CD4-positive, alpha-beta T cell treated with Interleukin-10 for 1 hour (primary cell): Measurements from ENCODE around the gene MALRD1.
"Not testable (repeated sequence)": the region's sequence is repeated elsewhere in the genome, so short reads cannot be mapped to it uniquely, and the experiment has no call there.

Source experiments
- DNase-seq: peaks from one replicate; pipeline ENCODE4 v3.0.0-alpha.2; 2020

MALRD1 gene

DNA sequence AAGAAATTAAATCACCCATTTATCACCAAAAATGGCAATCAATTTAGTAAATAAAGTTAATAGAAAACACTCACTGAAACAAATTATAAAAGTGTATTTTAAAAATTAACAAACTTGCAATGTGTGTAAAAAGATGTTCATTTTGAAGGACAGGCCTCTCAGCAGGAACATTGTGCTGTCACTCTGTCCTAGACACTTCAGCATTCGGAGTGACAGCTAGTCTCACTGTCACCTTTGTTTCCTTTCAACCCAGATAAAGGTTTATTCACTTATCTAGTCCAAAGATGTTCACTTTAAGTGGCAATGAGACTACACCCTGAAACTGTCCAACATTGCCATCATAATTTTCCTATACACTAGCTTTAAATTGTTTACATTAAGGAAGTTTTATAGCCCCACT lies 675.7 kb downstream of the MALRD1 start:
- no peak for DNase-seq

DNA sequence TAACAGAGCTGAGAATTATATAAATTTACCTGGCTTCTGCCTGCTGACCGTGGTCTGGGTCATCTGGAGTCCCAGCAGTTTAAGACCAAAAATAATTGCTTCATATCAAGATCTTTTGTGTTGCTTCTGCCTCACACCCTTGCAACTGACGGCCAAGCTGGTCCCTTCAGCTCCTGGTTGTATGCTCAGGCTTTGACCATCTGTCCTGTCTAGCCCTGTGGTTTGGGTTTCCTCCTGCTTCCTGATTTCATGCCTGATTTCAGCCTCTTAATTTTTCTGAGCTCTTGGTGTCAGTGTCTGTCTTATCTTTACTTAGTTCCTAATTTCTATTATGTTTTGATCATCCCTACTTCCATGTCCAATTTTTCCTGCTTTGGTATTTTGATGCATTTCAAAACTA lies 679.8 kb downstream of the MALRD1 start:
- no peak for DNase-seq

GRCh38 chr10:19728964-19729363 lies 680.4 kb downstream of the MALRD1 start:
- no peak for DNase-seq

GRCh38 chr10:19730167-19730906 lies 681.7 kb downstream of the MALRD1 start:
- DNase-seq, result no peak

- no peak for DNase-seq
Measured at GRCh38 chr10:19730907-19731217, 682.3 kb downstream of the MALRD1 start.

DNA sequence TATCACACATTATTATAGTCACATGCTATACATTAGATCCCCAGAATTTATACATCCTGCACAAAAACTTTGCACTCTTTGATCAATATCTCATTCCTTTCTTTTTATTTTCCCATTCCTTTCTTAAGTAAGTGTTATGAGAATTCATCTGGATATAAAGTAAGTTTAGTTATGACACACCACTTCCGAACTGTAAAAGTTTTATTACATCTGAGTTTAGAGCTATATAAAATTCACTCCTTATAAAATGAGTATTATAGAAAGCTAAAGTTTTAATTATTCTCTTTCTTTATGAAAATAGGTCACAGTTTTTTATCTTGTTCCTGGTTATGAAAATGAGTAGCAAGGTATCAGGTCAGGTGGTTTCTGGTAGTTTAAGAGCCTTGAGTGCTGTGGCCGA lies 683.0 kb downstream of the MALRD1 start:
- DNase-seq, result no peak

DNA sequence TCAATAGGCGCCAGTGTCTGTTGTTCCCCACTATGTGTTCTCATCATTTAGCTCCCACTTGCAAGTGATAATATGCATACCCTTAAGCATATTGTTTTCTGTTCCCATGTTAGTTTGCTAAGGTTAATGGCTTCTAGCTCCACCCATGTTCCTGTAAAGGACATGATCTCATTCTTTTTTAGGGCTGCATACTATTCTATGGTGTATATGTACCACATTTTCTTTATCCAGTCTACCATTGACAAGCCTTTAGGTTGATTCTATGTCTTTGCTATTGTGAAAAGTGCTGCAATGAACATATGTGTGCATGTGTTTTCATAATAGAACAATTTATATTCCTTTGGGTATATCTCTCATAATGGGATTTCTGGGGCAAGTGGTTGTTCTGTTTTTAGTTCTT lies 689.8 kb downstream of the MALRD1 start:
- DNase-seq, result no peak

GRCh38 chr10:19739232-19739631 lies 690.6 kb downstream of the MALRD1 start:
- DNase-seq, result not testable (repeated sequence)

DNA sequence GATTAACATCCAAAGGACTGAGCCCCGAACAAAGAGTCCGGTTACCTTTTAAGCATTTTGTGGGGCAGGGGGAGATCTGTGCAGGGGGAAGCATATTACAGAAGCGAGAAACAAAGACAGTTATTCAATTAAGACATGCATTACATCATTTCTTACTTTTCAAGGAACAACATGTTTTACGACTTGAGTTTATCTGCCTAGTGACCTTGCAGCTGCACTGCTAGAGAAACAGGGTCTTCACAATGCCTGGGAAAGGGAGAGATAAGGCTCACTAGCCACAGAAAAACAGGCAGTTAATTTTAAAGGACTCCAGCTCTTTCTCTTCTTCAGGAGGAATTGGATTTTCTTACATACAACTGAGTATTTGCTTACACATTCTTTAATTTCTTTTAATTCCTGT lies 693.5 kb downstream of the MALRD1 start:
- not testable (repeated sequence) for DNase-seq

DNA sequence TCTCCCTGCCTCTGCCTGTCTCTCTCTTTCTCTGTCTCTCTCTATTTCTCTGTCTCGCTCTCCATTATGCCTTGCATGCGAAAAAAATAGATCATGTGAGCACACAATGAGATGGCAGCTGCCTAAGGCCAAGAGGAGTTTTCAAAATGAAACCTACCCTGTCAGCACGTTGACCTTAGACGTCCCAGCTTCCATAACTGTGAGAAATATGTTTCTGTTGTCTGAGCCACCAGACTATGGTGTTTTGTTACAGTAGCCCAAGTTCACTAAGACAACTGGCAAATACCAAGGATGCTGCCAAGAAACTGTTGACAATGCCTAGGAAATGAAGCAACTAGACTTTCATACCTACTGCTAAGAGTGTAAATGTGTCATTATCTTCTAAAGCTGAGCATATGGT lies 697.1 kb downstream of the MALRD1 start:
- no peak for DNase-seq

GRCh38 chr10:19749185-19749729 lies 700.7 kb downstream of the MALRD1 start:
- no peak for DNase-seq

GRCh38 chr10:19750972-19751371 lies 702.4 kb downstream of the MALRD1 start:
- DNase-seq, result no peak

DNA sequence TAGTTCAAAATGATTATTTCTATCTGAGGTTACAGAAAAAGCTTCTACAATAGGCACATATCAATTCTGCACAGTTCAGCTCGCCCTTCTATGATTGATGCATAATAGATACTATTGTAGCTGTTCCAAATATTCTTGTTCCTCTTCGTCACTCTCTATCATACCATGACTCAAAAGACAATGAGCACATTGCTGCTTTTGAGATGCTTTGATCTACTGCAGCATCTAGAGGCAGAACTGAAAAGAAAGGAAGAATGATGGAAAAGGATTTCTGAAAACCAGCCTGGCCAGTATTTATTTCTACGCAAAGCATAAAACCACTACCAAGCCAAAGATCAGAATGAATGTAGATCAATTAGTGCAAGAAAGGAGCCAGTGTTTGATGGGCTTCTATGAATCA lies 708.3 kb downstream of the MALRD1 start:
- no peak for DNase-seq

DNA sequence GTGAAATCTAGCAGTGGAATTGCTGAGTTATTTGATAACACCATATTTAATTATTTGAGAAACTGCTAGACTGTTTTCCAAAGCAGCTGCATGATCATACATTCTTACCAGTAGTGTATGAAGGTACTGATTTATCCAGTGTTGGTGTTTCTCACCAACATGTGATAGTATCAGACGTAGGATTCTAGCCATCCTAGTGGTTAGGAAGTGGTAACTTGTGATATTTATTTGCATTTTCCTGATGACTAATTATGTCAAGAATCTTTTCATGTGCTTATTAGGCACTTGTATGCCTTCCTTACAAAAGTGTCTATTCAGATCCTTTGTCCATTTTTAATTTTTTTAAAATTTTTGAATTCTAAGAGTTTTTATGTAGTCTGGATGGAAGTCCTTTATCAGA lies 713.4 kb downstream of the MALRD1 start:
- DNase-seq, result no peak

DNA sequence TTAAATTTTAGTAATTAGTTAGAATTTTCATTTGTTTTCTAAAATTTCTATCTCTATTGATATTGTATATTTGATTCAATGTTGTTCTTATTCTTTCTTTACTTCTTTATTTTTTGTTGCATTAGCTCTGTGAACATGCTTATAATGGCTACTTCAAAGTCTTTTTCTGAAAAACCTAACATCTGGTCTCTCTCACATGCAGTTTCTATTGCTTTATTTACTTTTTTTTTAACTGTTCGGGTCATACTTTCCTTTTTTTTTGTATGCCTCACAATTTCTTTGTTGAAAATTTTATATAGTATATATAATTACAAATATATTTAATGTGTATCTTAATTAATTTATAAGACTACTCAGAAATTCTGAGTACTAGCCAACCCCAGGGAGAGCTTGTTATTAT lies 715.5 kb downstream of the MALRD1 start:
- no peak for DNase-seq

DNA sequence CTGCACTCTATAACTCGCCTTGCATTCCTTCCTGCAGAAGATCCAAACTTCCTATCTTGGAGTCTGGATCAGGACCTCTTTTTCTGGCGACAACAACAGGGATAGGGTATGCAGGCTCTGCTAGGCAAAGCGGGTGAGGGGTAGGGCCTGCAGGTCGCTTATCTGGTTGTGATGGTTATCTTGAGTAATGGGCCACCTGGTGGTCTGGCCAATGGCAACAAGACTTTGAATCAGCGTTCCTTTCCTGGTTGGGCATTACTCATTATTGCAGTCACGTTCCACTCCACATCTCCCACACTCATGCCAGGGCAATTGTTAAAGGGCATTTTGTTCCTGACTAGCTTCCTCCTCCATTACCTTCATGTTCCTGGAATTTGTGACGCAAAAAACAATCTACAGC lies 719.3 kb downstream of the MALRD1 start:
- no peak for DNase-seq

- not testable (repeated sequence) for DNase-seq
Measured at GRCh38 chr10:19769826-19770225, 721.2 kb downstream of the MALRD1 start.

DNA sequence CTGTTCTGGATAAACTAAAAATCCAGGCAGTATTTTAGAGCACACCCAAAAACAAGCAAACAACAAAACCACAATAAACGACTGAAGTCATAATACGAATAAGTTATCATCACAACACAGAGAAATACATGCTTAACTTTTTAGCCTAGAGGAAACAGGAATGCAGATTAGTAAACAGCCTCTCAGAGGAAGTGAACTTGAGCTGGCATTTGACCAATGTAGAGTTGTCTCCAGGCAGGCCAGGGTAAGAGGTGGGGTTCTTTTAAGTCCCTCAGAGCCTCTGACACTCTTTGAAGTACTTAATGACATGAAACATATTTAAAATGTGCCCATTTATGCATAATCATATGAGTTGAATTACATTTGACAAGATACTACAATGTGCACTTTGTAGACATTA lies 724.4 kb downstream of the MALRD1 start:
- no peak for DNase-seq

- DNase-seq, result peak; percentile 0
Measured at GRCh38 chr10:19775296-19775695, 726.7 kb downstream of the MALRD1 start.

DNA sequence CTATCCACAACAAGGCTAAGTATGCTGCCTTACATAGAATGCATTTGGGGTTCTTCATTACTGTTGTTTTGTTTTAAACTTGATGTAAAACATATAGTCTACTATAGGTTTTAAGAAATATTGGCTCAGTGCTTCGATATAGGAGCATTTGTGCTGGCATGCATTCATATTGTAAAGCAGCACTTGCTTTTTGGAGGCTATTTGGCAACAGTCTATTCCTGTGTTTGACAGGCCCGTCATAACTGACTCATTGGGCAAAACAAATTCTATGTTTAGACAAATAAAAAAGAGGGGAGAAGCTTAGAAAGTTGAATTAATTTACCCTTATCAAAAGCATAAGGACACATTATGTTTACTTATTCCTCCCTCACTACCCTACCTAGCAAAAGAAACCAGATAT lies 729.2 kb downstream of the MALRD1 start:
- DNase-seq, result no peak

DNA sequence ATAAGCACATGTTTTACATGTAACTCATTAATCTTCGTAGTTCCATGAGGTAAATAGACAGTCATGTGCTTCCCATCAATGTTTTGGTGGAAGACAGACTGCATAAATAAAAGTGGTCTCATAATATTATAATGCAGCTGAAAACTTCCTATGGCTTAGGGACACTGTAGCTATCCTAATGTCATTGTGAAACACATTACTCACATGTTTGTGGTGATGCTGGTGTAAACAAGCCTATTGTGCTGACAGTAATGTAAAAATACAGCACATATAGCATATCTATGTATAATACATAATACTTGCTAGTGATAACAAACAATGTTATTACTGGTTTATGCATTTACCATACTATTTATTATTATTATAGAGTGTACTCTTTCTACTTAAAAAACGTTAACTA lies 730.4 kb downstream of the MALRD1 start:
- DNase-seq, result no peak

- DNase-seq, result no peak
Measured at GRCh38 chr10:19782430-19783089, 734.0 kb downstream of the MALRD1 start.

GRCh38 chr10:19783721-19784120 lies 735.1 kb downstream of the MALRD1 start:
- no peak for DNase-seq
